NCI-H187 (cell line): ENCODE results near the gene GCSAML.

Source experiments
- DNase-seq, 2 experiments: peaks; one replicate each; lab custom pipeline; 2025; lab: John Stamatoyannopoulos, UW

Gene GCSAML

GRCh38 chr1:247574664-247575063 lies 25.7 kb downstream of the GCSAML start:
- DNase-seq: no peak

- DNase-seq: no peak
These were observed 27.6 kb downstream of the GCSAML start for GRCh38 chr1:247576514-247576913.

- DNase-seq: no peak
These were observed 30.1 kb downstream of the GCSAML start for GRCh38 chr1:247578946-247579460.

GRCh38 chr1:247588060-247588459 lies 39.1 kb downstream of the GCSAML start, which contains the start of gene OR2G2:
Gene OR2G2 (plus strand): TSS chr1:247588360. CDS start chr1:247588360, 0 bp downstream.
- no peak for DNase-seq

GRCh38 chr1:247605286-247605685 lies 56.4 kb downstream of the GCSAML start, which contains the start of gene OR2G3:
Gene OR2G3 (plus strand): TSS chr1:247605586. CDS start chr1:247605586, 0 bp downstream.
- no peak for DNase-seq

GRCh38 chr1:247613405-247613804 lies 64.5 kb downstream of the GCSAML start:
- no peak for DNase-seq

GRCh38 chr1:247614625-247615024 lies 65.7 kb downstream of the GCSAML start:
- no peak for DNase-seq
